K562 (cell line): ENCODE data around the gene LAMA3.

Experiments
- ARID3A ChIP-seq: IDR thresholded peaks from 2 replicates; pipeline ENCODE4 v1.6.1; 2012; ENCODE audit warnings: low read depth, low read length, improper control_type of control experiment, borderline replicate concordance
- ATF7 ChIP-seq: fragments of 450-650 bp; IDR thresholded peaks from 2 replicates; pipeline ENCODE4 v1.7.1; 2014; ENCODE audit warnings: mild to moderate bottlenecking, moderate library complexity
- CBFA2T3 ChIP-seq: fragments of 450-650 bp; IDR thresholded peaks from 2 replicates; pipeline ENCODE4 v1.6.1; 2017
- EZH2 ChIP-seq: IDR thresholded peaks from 2 replicates; pipeline ENCODE4 v1.6.1; 2012; ENCODE audit warnings: low read depth, mild to moderate bottlenecking, inconsistent platforms, low read length, borderline replicate concordance
- KAT7 ChIP-seq: sonication (generic); formaldehyde crosslinking; IDR thresholded peaks from 2 replicates; pipeline ENCODE4 v1.8.0; 2022; ENCODE audit warnings: missing genetic modification reagents, mild to moderate bottlenecking, borderline replicate concordance
- MCM3 ChIP-seq: fragments of 450-650 bp; IDR thresholded peaks from 2 replicates; pipeline ENCODE4 v1.6.1; 2016
- POLR2A ChIP-seq: fragments of 450-650 bp; conservative IDR thresholded peaks from 2 replicates; pipeline ENCODE4 v1.6.1; 2016
- RBM15 ChIP-seq: fragments of 200-400 bp; formaldehyde crosslinking; IDR thresholded peaks from 2 replicates; pipeline ENCODE4 v1.6.1; 2018; ENCODE audit warnings: mild to moderate bottlenecking, low read length, moderate library complexity; ENCODE audit not compliant: insufficient read depth
- TEAD4 ChIP-seq, 2 experiments: sonication (generic) in 1 of 2; formaldehyde crosslinking in 1 of 2; IDR thresholded peaks; 2 replicates each; pipeline versions ENCODE4 v1.6.1 to v1.8.0; 2012 to 2022; ENCODE audit warnings: borderline replicate concordance in 1 of 2, inconsistent platforms in 1 of 2, low read length in 1 of 2, mild to moderate bottlenecking in 1 of 2, missing genetic modification reagents in 1 of 2
- ZNF174 ChIP-seq: fragments of 250-450 bp; sonication (Bioruptor Pico); IDR thresholded peaks from 2 replicates; pipeline ENCODE4 v1.4.0; 2020; ENCODE audit warnings: mild to moderate bottlenecking
- TF ChIP-seq, protein P1 (sequence below), 3 experiments: IDR thresholded peaks in 2 of 3; conservative IDR thresholded peaks in 1 of 3; 2 replicates each; pipeline ENCODE4 v1.5.1; 2011 to 2012; ENCODE audit warnings: low read length in 3 of 3, mild to moderate bottlenecking in 3 of 3, control low read depth in 2 of 3, improper control_type of control experiment in 1 of 3, inconsistent platforms in 1 of 3, low read depth in 1 of 3, mixed read lengths in 1 of 3, moderate library complexity in 1 of 3; ENCODE audit not compliant: insufficient read depth in 2 of 3
- TF ChIP-seq, protein P2 (sequence below): sonication (generic); formaldehyde crosslinking; IDR thresholded peaks from 2 replicates; pipeline ENCODE4 v1.8.1; 2022; ENCODE audit warnings: missing genetic modification reagents

- no peak for TF ChIP-seq POLR2A
- TF ChIP-seq EZH2: no peak
- TF ChIP-seq, protein P1, sequence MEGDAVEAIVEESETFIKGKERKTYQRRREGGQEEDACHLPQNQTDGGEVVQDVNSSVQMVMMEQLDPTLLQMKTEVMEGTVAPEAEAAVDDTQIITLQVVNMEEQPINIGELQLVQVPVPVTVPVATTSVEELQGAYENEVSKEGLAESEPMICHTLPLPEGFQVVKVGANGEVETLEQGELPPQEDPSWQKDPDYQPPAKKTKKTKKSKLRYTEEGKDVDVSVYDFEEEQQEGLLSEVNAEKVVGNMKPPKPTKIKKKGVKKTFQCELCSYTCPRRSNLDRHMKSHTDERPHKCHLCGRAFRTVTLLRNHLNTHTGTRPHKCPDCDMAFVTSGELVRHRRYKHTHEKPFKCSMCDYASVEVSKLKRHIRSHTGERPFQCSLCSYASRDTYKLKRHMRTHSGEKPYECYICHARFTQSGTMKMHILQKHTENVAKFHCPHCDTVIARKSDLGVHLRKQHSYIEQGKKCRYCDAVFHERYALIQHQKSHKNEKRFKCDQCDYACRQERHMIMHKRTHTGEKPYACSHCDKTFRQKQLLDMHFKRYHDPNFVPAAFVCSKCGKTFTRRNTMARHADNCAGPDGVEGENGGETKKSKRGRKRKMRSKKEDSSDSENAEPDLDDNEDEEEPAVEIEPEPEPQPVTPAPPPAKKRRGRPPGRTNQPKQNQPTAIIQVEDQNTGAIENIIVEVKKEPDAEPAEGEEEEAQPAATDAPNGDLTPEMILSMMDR (IDR thresholded peaks at IDR 0.05 in 2 of 3, conservative IDR thresholded peaks at IDR 0.05 in 1 of 3; ENCODE audit: insufficient read depth in 2 of 3, low read depth in 1 of 3, low read length in 3 of 3): no peak
- TF ChIP-seq MCM3: no peak
- no peak for TF ChIP-seq ARID3A
- no peak for TF ChIP-seq ZNF174
- no peak for TF ChIP-seq ATF7
- no peak for TF ChIP-seq TEAD4 (IDR thresholded peaks at IDR 0.05; ENCODE audit: low read length)
- no peak for TF ChIP-seq TEAD4 (CRISPR knock-in tag; IDR thresholded peaks at IDR 0.05; ENCODE audit: borderline replicate concordance)
- no peak for TF ChIP-seq CBFA2T3
- TF ChIP-seq, protein P2, sequence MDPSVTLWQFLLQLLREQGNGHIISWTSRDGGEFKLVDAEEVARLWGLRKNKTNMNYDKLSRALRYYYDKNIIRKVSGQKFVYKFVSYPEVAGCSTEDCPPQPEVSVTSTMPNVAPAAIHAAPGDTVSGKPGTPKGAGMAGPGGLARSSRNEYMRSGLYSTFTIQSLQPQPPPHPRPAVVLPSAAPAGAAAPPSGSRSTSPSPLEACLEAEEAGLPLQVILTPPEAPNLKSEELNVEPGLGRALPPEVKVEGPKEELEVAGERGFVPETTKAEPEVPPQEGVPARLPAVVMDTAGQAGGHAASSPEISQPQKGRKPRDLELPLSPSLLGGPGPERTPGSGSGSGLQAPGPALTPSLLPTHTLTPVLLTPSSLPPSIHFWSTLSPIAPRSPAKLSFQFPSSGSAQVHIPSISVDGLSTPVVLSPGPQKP (CRISPR knock-in tag): no peak
- TF ChIP-seq RBM15: no peak
- no peak for TF ChIP-seq KAT7
These were observed 240.2 kb downstream of the LAMA3 start for GRCh38 chr18:23929362-23929930.
